ENCODE data around the gene STK38.
"Not testable (repeated sequence)": the region's sequence is repeated elsewhere in the genome, so short reads cannot be mapped to it uniquely, and the experiment has no call there.

STK38 gene

GRCh38 chr6:36449173-36449572 is 98.1 kb downstream of the STK38 start:
- H3K27me3 ChIP-seq (replicated peaks in 2 of 5; ENCODE audit: control insufficient read depth in 4 of 5, insufficient read depth in 5 of 5, low read length in 4 of 5); DNase-seq; H3K27ac ChIP-seq (ENCODE audit: insufficient read depth in 1 of 2, low read depth in 1 of 2, low read length in 2 of 2, poor library complexity in 1 of 2, severe bottlenecking in 2 of 2); H3K9me3 ChIP-seq (ENCODE audit: control extremely low read depth in 1 of 5, control insufficient read depth in 4 of 5, insufficient read depth in 2 of 5, low read depth in 1 of 5, low read length in 4 of 5); POLR2A ChIA-PET; H3K4me3 ChIP-seq (ENCODE audit: control insufficient read depth in 1 of 7, extremely low read depth in 1 of 7, insufficient read depth in 4 of 7, low read depth in 2 of 7, low read length in 6 of 7): not testable (repeated sequence)
- peaks cover 3 to 11% (median 7%) of the 10 kb centered on the region in 4 experiments for H3K36me3 ChIP-seq (ENCODE audit: control insufficient read depth in 4 of 4, insufficient read depth in 4 of 4, low read length in 3 of 4)
- H3K4me1 ChIP-seq (ENCODE audit: control extremely low read depth in 1 of 4, control insufficient read depth in 4 of 4, insufficient read depth in 4 of 4, low read length in 3 of 4): peaks cover 4 to 13% (median 10%) of the 10 kb centered on the region in 4 experiments
- WGBS (ENCODE audit: insufficient coverage): 100% methylated on average over 9 of the region's 10 CpGs
- CTCF ChIA-PET: interaction anchor here (0.7 kb wide), 1 partner anchor 13 kb away, joined by 3 read pairs; no protein-coding TSS in a partner anchor

GRCh38 chr6:36445621-36446020 is 101.7 kb downstream of the STK38 start:
- Histone ChIP-seq H3K36me3 (ENCODE audit: control insufficient read depth in 4 of 4, insufficient read depth in 4 of 4, low read length in 3 of 4) (peaks cover 0 to 6% (median 4%) of the 10 kb centered on the region in 4 experiments), H3K27me3 (replicated peaks in 2 of 5; ENCODE audit: control insufficient read depth in 4 of 5, insufficient read depth in 5 of 5, low read length in 4 of 5) (no peaks in the 10 kb centered on the region), H3K9me3 (ENCODE audit: control extremely low read depth in 1 of 5, control insufficient read depth in 4 of 5, insufficient read depth in 2 of 5, low read depth in 1 of 5, low read length in 4 of 5) (peaks cover 0 to 4% (median 0%) of the 10 kb centered on the region in 5 experiments), H3K4me3 (ENCODE audit: control insufficient read depth in 1 of 7, extremely low read depth in 1 of 7, insufficient read depth in 4 of 7, low read depth in 2 of 7, low read length in 6 of 7) (no peak overlapping the region), H3K27ac (ENCODE audit: insufficient read depth in 1 of 2, low read depth in 1 of 2, low read length in 2 of 2, poor library complexity in 1 of 2, severe bottlenecking in 2 of 2) (no peak overlapping the region), H3K4me1 (ENCODE audit: control extremely low read depth in 1 of 4, control insufficient read depth in 4 of 4, insufficient read depth in 4 of 4, low read length in 3 of 4) (peaks cover 20 to 36% (median 28%) of the 10 kb centered on the region in 4 experiments)
- DNase-seq: no peak
- POLR2A ChIA-PET: no interaction called here
- CTCF ChIA-PET: interaction anchor here (1.0 to 3.2 kb wide), 3 partner anchors 9 to 24 kb away, joined by 3 to 13 read pairs (median 6); no protein-coding TSS in a partner anchor

- ChIA-PET POLR2A (interaction anchor here (0.6 kb wide), 1 partner anchor 8 kb away, joined by 4 read pairs; no protein-coding TSS in a partner anchor), CTCF (interaction anchor here (1.0 to 3.2 kb wide), 5 partner anchors 10 to 25 kb away, joined by 3 to 13 read pairs (median 5); no protein-coding TSS in a partner anchor)
- peak overlapping the region in 1 of 2 experiments; percentile 92 for H3K27ac ChIP-seq (ENCODE audit: insufficient read depth in 1 of 2, low read depth in 1 of 2, low read length in 2 of 2, poor library complexity in 1 of 2, severe bottlenecking in 2 of 2)
- H3K27me3 ChIP-seq (replicated peaks in 2 of 5; ENCODE audit: control insufficient read depth in 4 of 5, insufficient read depth in 5 of 5, low read length in 4 of 5): no peaks in the 10 kb centered on the region
- peak overlapping the region in 6 of 7 experiments; percentile 86 to 94 (median 91) for H3K4me3 ChIP-seq (ENCODE audit: control insufficient read depth in 1 of 7, extremely low read depth in 1 of 7, insufficient read depth in 4 of 7, low read depth in 2 of 7, low read length in 6 of 7)
- DNase-seq: no peak
- peaks cover 0 to 4% (median 2%) of the 10 kb centered on the region in 4 experiments for H3K36me3 ChIP-seq (ENCODE audit: control insufficient read depth in 4 of 4, insufficient read depth in 4 of 4, low read length in 3 of 4)
- peaks cover 0 to 4% (median 0%) of the 10 kb centered on the region in 5 experiments for H3K9me3 ChIP-seq (ENCODE audit: control extremely low read depth in 1 of 5, control insufficient read depth in 4 of 5, insufficient read depth in 2 of 5, low read depth in 1 of 5, low read length in 4 of 5)
- peaks cover 20 to 37% (median 28%) of the 10 kb centered on the region in 4 experiments for H3K4me1 ChIP-seq (ENCODE audit: control extremely low read depth in 1 of 4, control insufficient read depth in 4 of 4, insufficient read depth in 4 of 4, low read length in 3 of 4)
- 89% methylated on average over 2 of the region's 3 CpGs for WGBS (ENCODE audit: insufficient coverage)
These were observed 102.8 kb downstream of the STK38 start for GRCh38 chr6:36444470-36444869.

Measured in common myeloid progenitor, CD34-positive (primary cell).